WI38 (cell line): Measurements from ENCODE around the gene PKMYT1.

Experiments
- H3K4me3 ChIP-seq: 2 replicates; pipeline ENCODE4 v1.5.1; 2011; ENCODE audit warnings: low read depth, mild to moderate bottlenecking, control low read depth, low read length
- TF ChIP-seq, protein P1 (sequence below): IDR thresholded peaks from 2 replicates; pipeline ENCODE4 v1.5.1; 2012; ENCODE audit warnings: low read depth, mild to moderate bottlenecking, control low read depth, low read length

The PKMYT1 gene

DNA sequence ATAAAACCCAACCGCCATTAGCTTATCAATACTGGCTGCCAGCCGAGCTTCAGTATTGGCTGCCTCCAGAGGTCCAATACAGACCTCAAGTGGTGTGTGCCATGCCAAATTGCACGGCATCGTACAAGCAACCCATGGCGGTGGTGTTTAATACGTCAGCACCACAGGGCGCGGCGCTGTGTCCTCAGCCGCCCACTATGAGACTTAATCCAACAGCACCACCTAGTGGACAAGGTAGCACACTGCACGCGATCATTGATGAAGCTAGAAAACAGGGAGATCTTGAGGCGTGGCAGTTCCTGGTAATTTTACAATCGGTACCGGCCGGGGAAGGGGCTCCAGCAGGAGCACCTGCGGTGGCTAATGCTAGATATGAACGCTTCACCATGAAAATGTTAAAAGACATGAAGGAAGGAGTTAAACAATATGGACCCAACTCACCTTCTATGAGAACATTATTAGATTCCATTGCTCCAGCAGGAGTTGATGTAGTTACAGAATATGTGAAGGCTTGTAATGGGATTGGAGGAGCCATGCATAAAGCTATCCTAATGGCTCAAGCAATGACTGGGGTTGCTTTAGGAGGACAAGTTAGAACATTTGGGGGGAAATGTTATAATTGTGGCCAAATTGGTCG, 53.1 kb downstream of the PKMYT1 start:
- H3K4me3 ChIP-seq = no peak overlapping the region
- TF ChIP-seq, protein P1, sequence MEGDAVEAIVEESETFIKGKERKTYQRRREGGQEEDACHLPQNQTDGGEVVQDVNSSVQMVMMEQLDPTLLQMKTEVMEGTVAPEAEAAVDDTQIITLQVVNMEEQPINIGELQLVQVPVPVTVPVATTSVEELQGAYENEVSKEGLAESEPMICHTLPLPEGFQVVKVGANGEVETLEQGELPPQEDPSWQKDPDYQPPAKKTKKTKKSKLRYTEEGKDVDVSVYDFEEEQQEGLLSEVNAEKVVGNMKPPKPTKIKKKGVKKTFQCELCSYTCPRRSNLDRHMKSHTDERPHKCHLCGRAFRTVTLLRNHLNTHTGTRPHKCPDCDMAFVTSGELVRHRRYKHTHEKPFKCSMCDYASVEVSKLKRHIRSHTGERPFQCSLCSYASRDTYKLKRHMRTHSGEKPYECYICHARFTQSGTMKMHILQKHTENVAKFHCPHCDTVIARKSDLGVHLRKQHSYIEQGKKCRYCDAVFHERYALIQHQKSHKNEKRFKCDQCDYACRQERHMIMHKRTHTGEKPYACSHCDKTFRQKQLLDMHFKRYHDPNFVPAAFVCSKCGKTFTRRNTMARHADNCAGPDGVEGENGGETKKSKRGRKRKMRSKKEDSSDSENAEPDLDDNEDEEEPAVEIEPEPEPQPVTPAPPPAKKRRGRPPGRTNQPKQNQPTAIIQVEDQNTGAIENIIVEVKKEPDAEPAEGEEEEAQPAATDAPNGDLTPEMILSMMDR = peak; percentile 88

DNA sequence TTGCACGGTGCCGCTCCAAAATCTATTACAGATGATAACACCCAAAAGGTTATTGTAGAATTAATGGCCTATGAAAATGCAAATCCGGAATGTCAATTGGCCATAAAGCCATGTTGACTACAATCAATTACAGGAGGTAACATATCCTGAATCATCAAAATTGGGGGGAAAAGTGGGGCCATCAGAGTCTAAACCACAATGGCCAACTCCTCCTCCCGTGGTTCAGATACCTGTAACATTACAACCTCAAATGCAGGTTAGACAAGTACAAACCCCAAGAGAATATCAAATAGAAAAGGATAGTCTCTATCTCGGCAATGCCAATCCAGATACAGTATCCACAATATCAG, 53.6 kb downstream of the PKMYT1 start:
- no peak overlapping the region for H3K4me3 ChIP-seq
- TF ChIP-seq, protein P1 = no peak

DNA sequence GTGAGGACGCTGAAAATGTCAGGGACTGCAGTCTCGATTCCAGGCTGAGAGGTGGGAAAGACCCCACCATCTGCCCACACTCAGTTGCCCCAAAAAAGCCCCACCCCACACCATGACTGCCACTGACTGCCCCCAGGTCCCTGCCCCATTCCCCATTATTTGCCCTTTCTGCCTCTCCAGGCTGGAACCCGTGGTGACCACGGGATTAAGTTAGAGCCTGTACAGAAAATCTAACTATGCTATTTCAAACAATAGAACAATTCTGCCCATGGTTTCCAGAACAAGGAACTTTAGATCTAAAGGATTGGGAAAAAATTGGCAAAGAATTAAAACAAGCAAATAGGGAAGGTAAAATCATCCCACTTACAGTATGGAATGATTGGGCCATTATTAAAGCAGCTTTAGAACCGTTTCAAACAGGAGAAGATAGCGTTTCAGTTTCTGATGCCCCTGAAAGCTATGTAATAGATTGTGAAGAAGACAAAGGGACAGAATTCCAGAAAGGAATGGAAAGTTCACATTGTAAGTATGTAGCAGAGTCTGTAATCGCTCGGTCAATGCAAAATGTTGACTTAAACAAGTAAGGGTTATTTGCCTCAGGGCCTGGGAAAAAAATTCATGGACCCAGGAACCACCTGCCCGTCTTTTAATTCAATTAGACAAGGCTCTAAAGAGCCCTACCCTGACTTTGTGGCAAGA, 54.1 kb downstream of the PKMYT1 start:
- TF ChIP-seq, protein P1 = no peak
- H3K4me3 ChIP-seq = no peak overlapping the region

DNA sequence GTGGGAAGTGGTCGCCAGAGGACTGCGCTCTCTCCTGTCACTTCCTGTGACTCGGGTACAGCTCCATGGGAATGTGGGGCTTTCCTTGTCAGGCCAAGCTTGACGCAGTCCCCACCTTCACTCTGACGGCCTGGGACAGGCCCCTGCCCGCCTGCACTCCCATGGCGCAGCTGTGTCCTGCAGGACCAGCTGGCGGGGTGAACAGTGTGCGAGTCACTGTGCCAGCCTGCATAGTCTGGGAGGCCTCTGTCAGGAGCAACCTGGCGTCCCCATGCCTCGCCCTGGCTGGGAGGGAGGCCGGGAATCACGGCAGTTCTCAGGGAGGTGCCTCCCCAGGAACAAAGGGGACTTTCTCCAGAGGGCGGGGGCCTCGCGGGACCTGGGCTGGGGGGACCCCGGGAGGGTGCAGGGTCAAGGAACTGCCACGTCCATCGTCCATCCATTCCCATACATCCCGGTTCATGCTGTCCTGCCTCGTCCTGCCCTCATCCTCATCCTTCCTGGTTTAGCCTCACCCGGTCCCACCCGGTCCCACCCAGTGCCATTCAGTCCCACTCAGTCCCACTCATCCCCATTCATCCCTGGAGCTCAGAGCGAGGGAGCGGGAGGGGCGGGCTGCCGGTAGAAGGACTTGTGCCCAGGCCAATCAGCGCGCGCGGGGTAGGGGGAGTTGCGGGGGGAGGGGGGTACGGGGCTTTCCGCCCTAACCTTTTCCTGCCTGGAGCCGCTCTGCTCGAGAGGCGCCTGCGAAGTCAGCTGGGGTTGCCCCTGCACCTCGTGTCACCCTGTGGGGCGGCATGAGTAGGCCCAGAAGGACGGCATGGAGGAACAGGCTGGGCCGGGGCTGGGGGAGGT, 55.1 kb downstream of the PKMYT1 start:
- no peak overlapping the region for H3K4me3 ChIP-seq
- TF ChIP-seq, protein P1 = no peak

DNA sequence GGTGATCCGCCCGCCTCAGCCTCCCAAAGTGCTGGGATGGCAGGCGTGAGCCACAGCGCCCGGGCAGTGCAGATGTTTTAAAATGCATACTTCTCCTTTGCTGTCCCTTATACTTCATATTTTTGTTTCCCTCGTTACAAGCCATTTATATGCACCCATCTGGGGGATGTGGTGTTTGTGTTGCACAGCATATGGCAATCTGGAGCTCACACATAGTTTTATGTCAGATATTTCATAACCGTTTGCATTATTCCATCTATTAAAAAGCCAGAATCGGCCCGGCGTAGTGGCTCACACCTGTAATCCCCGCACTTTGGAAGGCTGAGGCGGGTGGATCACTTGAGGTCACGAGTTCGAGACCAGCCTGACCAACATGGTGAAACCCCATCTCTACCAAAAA, 56.8 kb downstream of the PKMYT1 start:
- H3K4me3 ChIP-seq = no peak overlapping the region
- TF ChIP-seq, protein P1 = no peak
